ENCODE data around the gene SRP19. TPM values are rescaled to one million over a fixed set of nuclear protein-coding genes. Genes with fewer than 3 reads are reported as not detected.

SRP19 gene
- total and polyA plus RNA-seq, 2 of the 8 experiments (the other 6 are each of a cell fraction or from before 2014, with no cell fraction given): 27.5 to 79.9 TPM

DNA sequence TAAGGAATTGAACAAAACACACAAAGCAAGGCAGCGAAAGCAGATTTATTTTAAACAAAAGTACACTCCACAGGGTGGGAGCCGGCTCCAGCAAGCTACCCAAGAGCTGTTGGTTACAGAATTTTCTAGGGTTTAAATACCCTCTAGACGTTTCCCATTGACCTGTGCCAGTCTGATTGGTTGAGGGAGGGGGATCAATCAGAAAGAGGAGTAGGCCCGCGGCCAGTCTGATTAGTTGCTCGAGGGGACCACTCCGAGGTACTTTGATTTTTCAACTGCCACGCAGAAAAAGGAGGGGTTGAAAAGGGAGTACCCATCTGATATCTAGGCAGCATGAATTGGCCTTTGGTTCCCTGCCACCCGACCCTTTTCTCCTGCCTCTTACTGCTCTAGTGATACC lies 998 bp downstream of the SRP19 start:
- peaks cover 11 to 33% of the 10 kb centered on the region in 2 experiments; a peak in 3 of 4 replicates for H3K79me2 ChIP-seq (ENCODE audit: control insufficient read depth in 1 of 2, insufficient read depth in 2 of 2, low read length in 2 of 2)
- H2AFZ ChIP-seq (ENCODE audit: low read length): no peak overlapping the region
- peaks cover 2% of the 10 kb centered on the region in 2 experiments for H4K20me1 ChIP-seq (replicated peaks in 1 of 2; ENCODE audit: control insufficient read depth in 1 of 2, insufficient read depth in 2 of 2, low read length in 2 of 2)
- no peak overlapping the region for H3K4ac ChIP-seq (replicated peaks; ENCODE audit: insufficient read length, low read depth, low read length)
- H3K4me3 ChIP-seq (ENCODE audit: extremely low read depth in 1 of 4, insufficient read depth in 2 of 4, low read depth in 3 of 4, low read length in 4 of 4): peak overlapping the region; percentile 90 to 96 (median 93)
- H3K36me3 ChIP-seq (ENCODE audit: control insufficient read depth in 2 of 4, insufficient read depth in 4 of 4, low read length in 3 of 4): peaks cover 4 to 43% (median 16%) of the 10 kb centered on the region in 4 experiments; a peak in 7 of 8 replicates
- CTCF ChIA-PET (ENCODE audit: partially characterized antibody): interaction anchor here (0.6 kb wide), 1 partner anchor 28 kb away, joined by 3 read pairs; no protein-coding TSS in a partner anchor
- H3K4me2 ChIP-seq (ENCODE audit: insufficient read depth in 1 of 2, low read depth in 2 of 2, low read length in 2 of 2): peak overlapping the region; percentile 58 to 77
- peaks cover 0 to 9% (median 5%) of the 10 kb centered on the region in 4 experiments; a peak in 5 of 7 replicates for H3K4me1 ChIP-seq (replicated peaks in 1 of 4; ENCODE audit: control insufficient read depth in 3 of 4, insufficient read depth in 4 of 4, low read length in 3 of 4)
- no peak overlapping the region for H2BK20ac ChIP-seq (ENCODE audit: low read length)
- H3K18ac ChIP-seq (ENCODE audit: extremely low read depth, low read length): no peak overlapping the region
- whole genome bisulfite sequencing, 2 experiments (ENCODE audit: extremely low coverage in 1 of 2, insufficient coverage in 1 of 2, insufficient read length in 1 of 2, insufficient replicate concordance in 2 of 2, low coverage in 1 of 2, low lambda C conversion rate in 2 of 2, missing lambda C conversion rate in 1 of 2): 63% methylated on average over 9 of the region's 9 CpGs; no CpG with 5 or more reads in 1 of the 2 experiments
- no peak overlapping the region for H2BK120ac ChIP-seq (replicated peaks; ENCODE audit: low read depth, low read length)
- H3K56ac ChIP-seq (replicated peaks; ENCODE audit: insufficient read length, low read depth, low read length): no peak overlapping the region
- H2BK5ac ChIP-seq (ENCODE audit: low read depth, low read length): no peak overlapping the region
- no peak overlapping the region for H2BK15ac ChIP-seq (ENCODE audit: low read length)
- H3K9ac ChIP-seq (replicated peaks in 1 of 4; ENCODE audit: extremely low read depth in 1 of 4, low read depth in 3 of 4, low read length in 3 of 4): peak overlapping the region in 3 of 4 experiments; percentile 39 to 89 (median 85); a peak in 3 of 7 replicates
- H3K27ac ChIP-seq (ENCODE audit: low read depth, low read length): no peak overlapping the region
- H3K23me2 ChIP-seq (ENCODE audit: low read depth, low read length): 0 out of 2 replicates have a peak, but pooled peaks cover 3% of the 10 kb centered on the region
- FAIRE-seq (no peak), DNase-seq (ENCODE audit: low read depth in 1 of 2, low spot score in 2 of 2) (no peak)
- no peak overlapping the region for H4K91ac ChIP-seq (replicated peaks; ENCODE audit: insufficient read length, low read length)
- H2AK5ac ChIP-seq (ENCODE audit: low read depth, low read length): no peak overlapping the region
- no peaks in the 10 kb centered on the region for H3K9me3 ChIP-seq (ENCODE audit: insufficient read depth in 2 of 2, low read depth in 1 of 2, low read length in 1 of 2)
- POLR2A ChIA-PET (ENCODE audit: partially characterized antibody): interaction anchor here (1.2 to 2.4 kb wide), 3 partner anchors 15 to 114 kb away, joined by 3 to 12 read pairs (median 9); partner anchors contain the start of genes DCP2 and REEP5
- no peak overlapping the region for H3K14ac ChIP-seq (ENCODE audit: insufficient read length)
- H3K23ac ChIP-seq (ENCODE audit: insufficient read length): no peak overlapping the region
- no peaks in the 10 kb centered on the region for H3K79me1 ChIP-seq (ENCODE audit: low read depth, low read length)
- H2BK12ac ChIP-seq (ENCODE audit: low read depth, low read length): no peak overlapping the region
- H3K27me3 ChIP-seq (replicated peaks in 1 of 4; ENCODE audit: control insufficient read depth in 3 of 4, extremely low read depth in 1 of 4, insufficient read depth in 3 of 4, low read length in 3 of 4): no peaks in the 10 kb centered on the region; a peak in 2 of 7 replicates
- H4K8ac ChIP-seq (ENCODE audit: extremely low read depth, insufficient read depth, low read length): no peak overlapping the region
- no peak overlapping the region for H4K5ac ChIP-seq (ENCODE audit: insufficient read length, low read depth, low read length)
- TF ChIP-seq ZNF274 (IDR thresholded peaks at IDR 0.05; ENCODE audit: borderline replicate concordance, extremely low read depth, low read length) (no peak), CBX8 (IDR thresholded peaks at IDR 0.05; ENCODE audit: borderline replicate concordance, low read depth, low read length) (no peak), EP300 (IDR thresholded peaks at IDR 0.05; ENCODE audit: borderline replicate concordance in 1 of 2, low read depth in 2 of 2, low read length in 2 of 2) (no peak), SP2 (IDR thresholded peaks at IDR 0.05; ENCODE audit: low read length) (no peak), SIRT6 (IDR thresholded peaks at IDR 0.05; ENCODE audit: low read length) (no peak), EGR1 (IDR thresholded peaks at IDR 0.05; ENCODE audit: borderline replicate concordance, low read depth, low read length) (no peak), FOSL1 (IDR thresholded peaks at IDR 0.05; ENCODE audit: insufficient read depth, low read depth, low read length) (no peak), RAD21 (IDR thresholded peaks at IDR 0.05 in 1 of 2, conservative IDR thresholded peaks at IDR 0.05 in 1 of 2; ENCODE audit: low read depth in 2 of 2, low read length in 2 of 2) (no peak), JUN (IDR thresholded peaks at IDR 0.05; ENCODE audit: low read depth, low read length) (no peak), TBP (IDR thresholded peaks at IDR 0.05; ENCODE audit: low read depth, low read length) (no peak), YY1 (IDR thresholded peaks at IDR 0.05; ENCODE audit: low read depth, low read length) (no peak)
- TF ChIP-seq, protein P1, sequence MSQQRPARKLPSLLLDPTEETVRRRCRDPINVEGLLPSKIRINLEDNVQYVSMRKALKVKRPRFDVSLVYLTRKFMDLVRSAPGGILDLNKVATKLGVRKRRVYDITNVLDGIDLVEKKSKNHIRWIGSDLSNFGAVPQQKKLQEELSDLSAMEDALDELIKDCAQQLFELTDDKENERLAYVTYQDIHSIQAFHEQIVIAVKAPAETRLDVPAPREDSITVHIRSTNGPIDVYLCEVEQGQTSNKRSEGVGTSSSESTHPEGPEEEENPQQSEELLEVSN (IDR thresholded peaks at IDR 0.05): no peak
